Tibial nerve (tissue), 4 donors: ENCODE measurements around the gene EGLN3. TPM values are rescaled to one million over a fixed set of nuclear protein-coding genes. Genes with fewer than 3 reads are reported as not detected.
A peak's percentile ranks its signal among the peaks of the same experiment; 100 is the strongest.

Source experiments
- DNase-seq, 2 donors: peaks; one replicate each; pipeline ENCODE4 v3.0.0-alpha.2; 2019; ENCODE audit warnings: low spot score in 2 of 2
- H3K27ac ChIP-seq, 4 donors: fragments of 200-600 bp; sonication (generic) in 3 of 4; one replicate each; pipeline ENCODE4 v1.5.1; 2017 to 2019; ENCODE audit warnings: mild to moderate bottlenecking in 1 of 4
- H3K27me3 ChIP-seq, 2 donors: fragments of 200-600 bp; sonication (generic) in 1 of 2; one replicate each; pipeline versions ENCODE4 v1.5.1 to v1.6.0; 2017 to 2019
- H3K36me3 ChIP-seq, 3 donors: fragments of 200-600 bp; sonication (generic); one replicate each; pipeline ENCODE4 v1.5.1; 2018 to 2019
- H3K4me1 ChIP-seq, 4 donors: fragments of 200-600 bp; sonication (generic) in 3 of 4; one replicate each; pipeline ENCODE4 v1.5.1; 2017 to 2019
- H3K4me3 ChIP-seq, 4 donors: fragments of 200-600 bp; sonication (generic) in 3 of 4; one replicate each; pipeline ENCODE4 v1.5.1; 2017 to 2019; ENCODE audit warnings: mild to moderate bottlenecking in 1 of 4, moderate library complexity in 1 of 4
- H3K9me3 ChIP-seq, 4 donors: fragments of 200-600 bp; sonication (generic) in 3 of 4; one replicate each; pipeline ENCODE4 v1.5.1; 2017 to 2019
- EP300 ChIP-seq, 2 donors: sonication (generic); formaldehyde crosslinking; IDR thresholded peaks; one replicate each; pipeline ENCODE4 v1.6.1; 2017; ENCODE audit warnings: antibody characterized with exemption in 2 of 2, mild to moderate bottlenecking in 1 of 2
- POLR2A ChIP-seq, 2 donors: fragments of 450-650 bp; IDR thresholded peaks; one replicate each; pipeline ENCODE4 v1.6.1; 2017; ENCODE audit warnings: antibody characterized with exemption in 2 of 2, mild to moderate bottlenecking in 2 of 2, moderate library complexity in 2 of 2
- WGBS, 2 donors: methylation state at CpG; one replicate each; pipeline ENCODE4 v1.1.5; 2018; 5-methylcytosine and 5-hydroxymethylcytosine counted together
- total RNA-seq, 4 donors: library from RNA; depleted of rRNA; stranded (reverse); fragments of >200 nt; gene quantifications; one replicate each; pipeline ENCODE4 v1.1.0, GENCODE V29; 2016
- TF ChIP-seq, protein P1 (sequence below), 5 experiments: fragments of 200-600 bp in 3 of 5; fragments of 450-650 bp in 2 of 5; sonication (generic) in 3 of 5; IDR thresholded peaks; one replicate each; pipeline ENCODE4 v1.5.1; 2016 to 2019; ENCODE audit warnings: antibody characterized with exemption in 5 of 5, mild to moderate bottlenecking in 3 of 5, moderate library complexity in 2 of 5

Gene EGLN3
- total RNA-seq, 4 donors from 2014 or later: 6.9 to 9.2 (median 7.9) TPM

DNA sequence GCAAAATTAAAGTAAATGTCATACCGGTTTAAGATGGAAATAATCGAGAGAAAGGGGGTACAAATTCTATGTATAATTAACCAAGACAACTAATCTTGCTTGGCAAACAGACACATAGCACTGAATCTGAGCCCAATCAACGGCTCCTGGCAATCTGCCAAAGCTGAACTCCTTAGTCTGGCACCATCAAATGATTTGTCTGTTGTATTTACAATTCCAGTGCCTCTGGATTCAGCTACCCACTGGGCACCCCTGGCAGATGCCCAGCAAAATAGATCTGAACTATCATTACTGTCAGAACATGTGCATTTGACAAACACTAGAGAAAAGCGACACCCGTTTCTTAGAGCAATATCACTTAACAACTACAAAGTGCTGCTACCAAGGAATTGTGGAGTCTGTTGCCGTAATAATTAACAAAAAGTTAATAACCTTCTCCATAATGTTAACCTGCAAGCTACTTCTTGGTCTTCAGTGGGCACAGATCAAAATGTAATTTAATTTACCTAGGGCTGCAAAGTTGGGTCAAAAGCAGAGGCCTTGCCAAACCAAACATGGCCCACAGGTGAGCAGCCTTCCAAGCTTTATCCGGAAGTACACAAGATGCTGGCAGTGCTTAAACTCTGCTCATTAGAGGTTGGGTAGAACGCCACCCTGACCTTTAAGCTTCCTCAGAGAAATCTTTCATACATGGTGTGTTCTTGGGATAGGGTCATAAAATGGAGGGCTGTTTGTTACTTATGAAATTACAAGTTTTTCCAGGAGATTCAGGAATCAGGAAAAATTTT, 7.6 kb downstream of the EGLN3 start:
- Histone ChIP-seq H3K4me1 (peaks cover 0 to 6% (median 0%) of the 10 kb centered on the region in 4 donors), H3K36me3 (no peaks in the 10 kb centered on the region), H3K9me3 (no peaks in the 10 kb centered on the region), H3K4me3 (no peak overlapping the region), H3K27me3 (peaks cover 0 to 5% of the 10 kb centered on the region in 2 donors), H3K27ac (no peak overlapping the region)
- 63 to 66% methylated on average over 8 of the region's 8 CpGs for WGBS, 2 donors
- TF ChIP-seq EP300 (IDR thresholded peaks at IDR 0.05) (no peak), POLR2A (IDR thresholded peaks at IDR 0.05) (no peak)
- TF ChIP-seq, protein P1, sequence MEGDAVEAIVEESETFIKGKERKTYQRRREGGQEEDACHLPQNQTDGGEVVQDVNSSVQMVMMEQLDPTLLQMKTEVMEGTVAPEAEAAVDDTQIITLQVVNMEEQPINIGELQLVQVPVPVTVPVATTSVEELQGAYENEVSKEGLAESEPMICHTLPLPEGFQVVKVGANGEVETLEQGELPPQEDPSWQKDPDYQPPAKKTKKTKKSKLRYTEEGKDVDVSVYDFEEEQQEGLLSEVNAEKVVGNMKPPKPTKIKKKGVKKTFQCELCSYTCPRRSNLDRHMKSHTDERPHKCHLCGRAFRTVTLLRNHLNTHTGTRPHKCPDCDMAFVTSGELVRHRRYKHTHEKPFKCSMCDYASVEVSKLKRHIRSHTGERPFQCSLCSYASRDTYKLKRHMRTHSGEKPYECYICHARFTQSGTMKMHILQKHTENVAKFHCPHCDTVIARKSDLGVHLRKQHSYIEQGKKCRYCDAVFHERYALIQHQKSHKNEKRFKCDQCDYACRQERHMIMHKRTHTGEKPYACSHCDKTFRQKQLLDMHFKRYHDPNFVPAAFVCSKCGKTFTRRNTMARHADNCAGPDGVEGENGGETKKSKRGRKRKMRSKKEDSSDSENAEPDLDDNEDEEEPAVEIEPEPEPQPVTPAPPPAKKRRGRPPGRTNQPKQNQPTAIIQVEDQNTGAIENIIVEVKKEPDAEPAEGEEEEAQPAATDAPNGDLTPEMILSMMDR (IDR thresholded peaks at IDR 0.05): no peak
- no peak for DNase-seq

DNA sequence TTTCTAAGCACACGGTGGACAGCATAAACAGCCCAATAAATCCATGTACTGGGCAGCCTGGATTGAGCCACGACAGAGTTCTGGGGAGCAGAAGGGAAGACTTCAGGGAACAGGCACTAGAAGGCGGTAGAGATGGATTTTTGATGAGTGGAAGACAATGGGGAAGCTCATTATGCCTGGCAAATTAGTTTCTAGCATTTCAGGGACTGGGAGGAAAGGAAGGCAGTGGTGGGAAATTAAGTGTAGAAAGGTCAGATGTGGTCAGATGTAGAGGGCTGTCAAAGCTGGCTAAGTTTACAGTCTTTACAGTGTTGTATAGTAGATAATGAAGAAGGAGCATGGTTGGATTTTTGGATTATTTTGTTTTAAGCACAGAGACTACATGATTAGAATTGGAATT, 9.2 kb downstream of the EGLN3 start:
- TF ChIP-seq EP300 (IDR thresholded peaks at IDR 0.05) (no peak), POLR2A (IDR thresholded peaks at IDR 0.05) (no peak)
- TF ChIP-seq, protein P1 (IDR thresholded peaks at IDR 0.05): no peak
- WGBS, 2 donors: 61 to 68% methylated on average over 3 of the region's 3 CpGs
- H3K9me3 ChIP-seq: no peaks in the 10 kb centered on the region
- no peaks in the 10 kb centered on the region for H3K36me3 ChIP-seq
- no peak overlapping the region for H3K27ac ChIP-seq
- H3K27me3 ChIP-seq: no peaks in the 10 kb centered on the region
- no peak overlapping the region for H3K4me3 ChIP-seq
- DNase-seq: no peak
- peaks cover 0 to 8% (median 0%) of the 10 kb centered on the region in 4 donors for H3K4me1 ChIP-seq

DNA sequence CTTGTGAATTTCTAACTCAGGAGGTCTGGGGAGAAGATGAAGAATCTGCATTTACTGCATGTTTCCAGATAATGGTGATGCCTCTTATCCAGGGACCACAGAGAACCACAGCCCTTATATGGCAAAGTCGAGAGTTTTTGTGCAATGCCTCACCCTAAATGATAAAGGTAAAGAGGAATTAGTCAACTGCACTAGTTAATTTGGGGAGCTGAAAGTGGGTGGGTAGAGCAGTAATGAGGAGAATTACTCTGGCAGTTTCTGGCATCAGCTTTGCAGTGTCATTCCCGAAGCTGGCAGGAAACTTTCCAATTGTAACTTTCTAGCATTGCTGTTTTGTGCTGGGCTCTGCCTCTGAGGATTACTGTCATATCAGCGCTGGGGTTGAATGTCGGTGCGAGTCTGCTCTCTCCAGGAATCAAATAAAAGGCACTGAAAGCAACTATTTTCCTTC, 10.3 kb downstream of the EGLN3 start:
- H3K9me3 ChIP-seq: no peaks in the 10 kb centered on the region
- TF ChIP-seq, protein P1 (IDR thresholded peaks at IDR 0.05): no peak
- TF ChIP-seq EP300 (IDR thresholded peaks at IDR 0.05) (no peak), POLR2A (IDR thresholded peaks at IDR 0.05) (no peak)
- DNase-seq: no peak
- H3K27ac ChIP-seq: no peak overlapping the region
- H3K27me3 ChIP-seq: no peaks in the 10 kb centered on the region
- H3K36me3 ChIP-seq: no peaks in the 10 kb centered on the region
- 40 to 63% methylated on average over 5 of the region's 5 CpGs for WGBS, 2 donors
- H3K4me3 ChIP-seq: no peak overlapping the region
- peaks cover 0 to 8% (median 0%) of the 10 kb centered on the region in 4 donors for H3K4me1 ChIP-seq

DNA sequence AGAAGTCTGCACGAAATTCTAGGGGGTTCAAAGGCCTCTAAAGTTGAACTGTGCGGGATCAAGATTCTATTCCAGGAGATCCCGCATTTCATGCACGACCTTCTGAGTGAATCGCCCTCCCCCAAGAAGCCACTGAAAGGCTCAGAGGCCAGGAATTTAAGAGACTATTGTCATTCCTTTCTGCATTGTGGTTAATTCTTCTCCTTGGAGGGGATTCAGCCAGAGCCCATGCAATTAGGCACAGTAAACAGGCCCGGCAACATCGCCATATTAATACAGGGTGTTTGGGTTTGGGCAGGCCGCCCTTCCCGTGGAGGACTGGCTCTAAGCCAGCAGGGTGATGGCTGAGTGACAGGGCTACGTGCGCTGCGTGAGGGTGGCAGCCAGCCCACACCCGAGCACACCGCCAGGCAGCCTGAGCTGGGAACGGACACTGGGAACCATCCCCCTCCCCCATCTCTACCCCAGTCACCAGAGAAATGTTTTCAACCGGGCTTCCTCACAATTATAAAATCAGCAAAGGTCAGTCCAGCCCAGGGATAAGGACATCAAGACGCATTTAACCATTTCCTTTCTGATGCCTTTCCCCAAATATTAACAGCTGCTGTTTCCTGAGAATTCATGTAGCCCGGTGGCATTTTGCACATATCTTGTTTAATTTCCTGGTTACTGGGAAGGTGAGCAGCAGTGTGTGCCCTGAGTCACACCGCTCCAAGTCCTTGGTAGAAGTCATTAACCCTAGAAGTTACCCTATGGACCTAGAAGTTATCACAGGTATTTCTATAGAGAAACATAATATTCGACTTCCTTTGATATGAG, 12.5 kb downstream of the EGLN3 start:
- 15 to 19% methylated on average over 20 of the region's 20 CpGs for WGBS, 2 donors
- DNase-seq: peak in 1 of 2 donors; percentile 9

More for the DNA sequence above, 12.5 kb downstream of the EGLN3 start:
- no peak overlapping the region for H3K4me3 ChIP-seq
- peaks cover 0 to 8% (median 0%) of the 10 kb centered on the region in 4 donors for H3K4me1 ChIP-seq
- TF ChIP-seq EP300 (IDR thresholded peaks at IDR 0.05) (no peak), POLR2A (IDR thresholded peaks at IDR 0.05) (no peak)
- TF ChIP-seq, protein P1 (IDR thresholded peaks at IDR 0.05): no peak
- H3K36me3 ChIP-seq: no peaks in the 10 kb centered on the region
- no peaks in the 10 kb centered on the region for H3K9me3 ChIP-seq
- peak overlapping the region in 2 of 4 donors; percentile 10 to 42 for H3K27ac ChIP-seq
- H3K27me3 ChIP-seq: no peaks in the 10 kb centered on the region
